Endothelial cell of umbilical vein (primary cell): ENCODE data around the gene ARGLU1. TPM values are rescaled to one million over a fixed set of nuclear protein-coding genes. Genes with fewer than 3 reads are reported as not detected.

ENCODE experiments used
- BruUV-seq: library from RNA; stranded (reverse); fragments of 400-500 nt; replicated peaks from 2 replicates; lab custom pipeline; 2021; lab: Mats Ljungman, UMichigan
- CTCF ChIA-PET: fragments of 300-600, 350-600 bp; sonication (Branson Sonifier 250); formaldehyde crosslinking; loops from one replicate; lab custom pipeline; 2021; ENCODE audit warnings: antibody characterized with exemption, inconsistent platforms; lab: Charles Lee
- POLR2A ChIA-PET: fragments of 300-600, 350-600 bp; sonication (Branson Sonifier 250); formaldehyde crosslinking; loops from one replicate; lab custom pipeline; 2021; ENCODE audit warnings: antibody characterized with exemption, inconsistent platforms; lab: Charles Lee
- DNase-seq: peaks from one replicate; pipeline ENCODE4 v3.0.0-alpha.2; 2011; ENCODE audit warnings: low read depth, low spot score
- FAIRE-seq: peaks from 2 replicates; lab custom pipeline; 2011; peaks lifted over from hg19 to GRCh38; lab: Jason Lieb, UNC
- H2AFZ ChIP-seq: 2 replicates; pipeline ENCODE4 v1.6.0; 2012; ENCODE audit warnings: low read depth, low read length, control low read depth, inconsistent platforms
- H3K27ac ChIP-seq: 2 replicates; pipeline ENCODE4 v1.5.1; 2011; ENCODE audit warnings: low read depth, mild to moderate bottlenecking, control low read depth, low read length, moderate library complexity; ENCODE audit not compliant: insufficient read depth
- H3K27me3 ChIP-seq, 2 experiments: 2 replicates each; pipeline versions ENCODE4 v1.6.0 to v1.6.1; 2011; ENCODE audit warnings: low read length in 2 of 2, mixed read lengths in 1 of 2; ENCODE audit not compliant: control insufficient read depth in 2 of 2, insufficient read depth in 2 of 2
- H3K36me3 ChIP-seq, 2 experiments: 2 replicates in 1 of 2; 3 replicates in 1 of 2; pipeline ENCODE4 v1.5.1; 2011; ENCODE audit warnings: low read length in 2 of 2, mild to moderate bottlenecking in 1 of 2, moderate library complexity in 1 of 2; ENCODE audit not compliant: control insufficient read depth in 2 of 2, insufficient read depth in 2 of 2; ENCODE audit errors: extremely low read depth in 1 of 2
- H3K4me1 ChIP-seq: 3 replicates; pipeline ENCODE4 v1.5.1; 2011; ENCODE audit warnings: mild to moderate bottlenecking, low read length; ENCODE audit not compliant: control insufficient read depth, insufficient read depth; ENCODE audit errors: extremely low read depth
- H3K4me2 ChIP-seq: 2 replicates; pipeline ENCODE4 v1.6.1; 2011; ENCODE audit warnings: low read length, control low read depth, mixed read lengths; ENCODE audit not compliant: insufficient read depth
- H3K4me3 ChIP-seq, 3 experiments: fragments of 200-600 bp in 1 of 3; sonication (generic), shearing (Covaris generic) in 1 of 3; replicated peaks in 1 of 3; 2 replicates each; pipeline ENCODE4 v1.5.1; 2011 to 2016; ENCODE audit warnings: control low read depth in 3 of 3, low read length in 3 of 3, mild to moderate bottlenecking in 2 of 3, inconsistent platforms in 1 of 3, low read depth in 1 of 3, moderate library complexity in 1 of 3; ENCODE audit not compliant: insufficient read depth in 1 of 3
- H3K79me2 ChIP-seq: 2 replicates; pipeline ENCODE4 v1.6.0; 2012; ENCODE audit warnings: low read length, inconsistent platforms; ENCODE audit not compliant: control insufficient read depth, insufficient read depth
- H3K9ac ChIP-seq: replicated peaks from 2 replicates; pipeline ENCODE3; 2011; ENCODE audit warnings: low read length, control low read depth; ENCODE audit not compliant: insufficient read depth; ENCODE audit errors: extremely low read depth
- H3K9me1 ChIP-seq: replicated peaks from 3 replicates; pipeline ENCODE4 v1.6.0; 2011; ENCODE audit warnings: mild to moderate bottlenecking, low read length; ENCODE audit not compliant: control insufficient read depth, insufficient read depth; ENCODE audit errors: extremely low read depth
- H3K9me3 ChIP-seq: replicated peaks from 2 replicates; pipeline ENCODE4 v1.5.1; 2012; ENCODE audit warnings: low read length, inconsistent platforms; ENCODE audit not compliant: control insufficient read depth, insufficient read depth
- H4K20me1 ChIP-seq: replicated peaks from 2 replicates; pipeline ENCODE3; 2011; ENCODE audit warnings: mild to moderate bottlenecking, low read length; ENCODE audit not compliant: control insufficient read depth, insufficient read depth; ENCODE audit errors: extremely low read depth
- CTCF ChIP-seq, 2 donors: IDR thresholded peaks; 1 replicate in 1 of 2; 2 replicates in 1 of 2; pipeline ENCODE4 v1.5.1; 2011; ENCODE audit warnings: low read length in 2 of 2, mild to moderate bottlenecking in 2 of 2, moderate library complexity in 2 of 2, control low read depth in 1 of 2, inconsistent platforms in 1 of 2, low read depth in 1 of 2; ENCODE audit not compliant: insufficient read depth in 1 of 2; ENCODE audit errors: extremely low read depth in 1 of 2
- EZH2 ChIP-seq: IDR thresholded peaks from 2 replicates; pipeline ENCODE4 v1.6.1; 2012; ENCODE audit warnings: borderline replicate concordance, low read depth, mild to moderate bottlenecking, moderate library complexity, low read length, inconsistent platforms; ENCODE audit not compliant: severe bottlenecking
- FOS ChIP-seq: IDR thresholded peaks from 2 replicates; pipeline ENCODE4 v1.6.1; 2011; ENCODE audit warnings: mild to moderate bottlenecking, low read length, moderate library complexity, borderline replicate concordance; ENCODE audit not compliant: insufficient read depth
- GATA2 ChIP-seq: IDR thresholded peaks from 2 replicates; pipeline ENCODE4 v1.7.0; 2011; ENCODE audit warnings: low read depth, mild to moderate bottlenecking, moderate library complexity, mixed read lengths, low read length; ENCODE audit not compliant: insufficient read length, insufficient read depth
- JUN ChIP-seq: IDR thresholded peaks from 2 replicates; pipeline ENCODE4 v1.6.1; 2011; ENCODE audit warnings: borderline replicate concordance, low read depth; ENCODE audit not compliant: insufficient read length, insufficient read depth
- MAX ChIP-seq: IDR thresholded peaks from 2 replicates; pipeline ENCODE4 v1.6.1; 2011; ENCODE audit not compliant: insufficient read depth, insufficient read length
- MYC ChIP-seq: IDR thresholded peaks from one replicate; pipeline ENCODE4 v1.6.1; 2011; ENCODE audit warnings: mild to moderate bottlenecking, low read depth, low read length
- POLR2A ChIP-seq: IDR thresholded peaks from 2 replicates; pipeline ENCODE4 v1.6.1; 2012; ENCODE audit warnings: low read depth, mild to moderate bottlenecking, control low read depth, low read length
- POLR2AphosphoS5 ChIP-seq: IDR thresholded peaks from 2 replicates; pipeline ENCODE4 v1.6.1; 2012; ENCODE audit warnings: low read depth, mild to moderate bottlenecking, control low read depth, low read length, moderate library complexity; ENCODE audit not compliant: insufficient read depth
- dilution Hi-C: fragments of 300-500 bp; cut with MboI; formaldehyde crosslinking; loops from one replicate; pipeline ENCODE4 v1.15.0; 2019; ENCODE audit warnings: low sequenced_read_pairs; ENCODE audit not compliant: extremely low pct_ligation_motif_present
- intact Hi-C: fragments of 100-400 bp; cut with micrococcal nuclease; formaldehyde crosslinking; loops from one replicate; pipeline ENCODE4 v1.10.0; 2022
- polyA plus RNA-seq, 4 experiments: library from polyadenylated mRNA; depleted of rRNA in 3 of 4; stranded (reverse) in 3 of 4; unstranded in 1 of 4; fragments of >200 nt; gene quantifications; 2 replicates each; pipeline versions ENCODE4 v1.2.1 to v1.2.3, GENCODE V29; 2011 to 2012; ENCODE audit warnings: missing spikeins in 1 of 4
- total RNA-seq: library from RNA; stranded (reverse); gene quantifications from 2 replicates; pipeline ENCODE4 v1.2.3, GENCODE V29; 2021

The ARGLU1 gene
- total and polyA plus RNA-seq, 2 donors (not counting 3 experiments of a cell fraction or from before 2014, with no cell fraction given): 44.4 to 111 TPM

GRCh38 chr13:106494936-106495335 lies 73.0 kb downstream of the ARGLU1 start:
- intact Hi-C loops (loop anchor here (10.0 kb wide), 2 partner anchors 380 to 410 kb away; no protein-coding TSS in a partner anchor), dilution Hi-C loops (no loop called here)
- H3K4me2 ChIP-seq: no peak overlapping the region
- H3K4me3 ChIP-seq: no peak overlapping the region
- H3K4me1 ChIP-seq: peaks cover 35% of the 10 kb centered on the region
- no peak overlapping the region for H2AFZ ChIP-seq
- POLR2A ChIA-PET: interaction anchor here (0.6 kb wide), 1 partner anchor 422 kb away, joined by 3 read pairs; no protein-coding TSS in a partner anchor
- FAIRE-seq (no peak), DNase-seq (no peak)
- H4K20me1 ChIP-seq: no peaks in the 10 kb centered on the region
- H3K9ac ChIP-seq: no peak overlapping the region
- CTCF ChIA-PET: no interaction called here
- peaks cover 22 to 27% of the 10 kb centered on the region in 2 experiments for H3K36me3 ChIP-seq
- no peak overlapping the region for H3K27ac ChIP-seq
- H3K27me3 ChIP-seq: no peaks in the 10 kb centered on the region
- TF ChIP-seq MAX: no peak
- no peak for TF ChIP-seq CTCF (IDR thresholded peaks at IDR 0.05; ENCODE audit: extremely low read depth in 1 of 2, insufficient read depth in 1 of 2, low read depth in 1 of 2, low read length in 2 of 2)
- TF ChIP-seq MYC: no peak
- TF ChIP-seq FOS: no peak
- no peak for TF ChIP-seq POLR2A
- TF ChIP-seq EZH2: no peak
- no peak for TF ChIP-seq GATA2
- TF ChIP-seq JUN: no peak
- TF ChIP-seq POLR2AphosphoS5: no peak
- H3K9me1 ChIP-seq: no peaks in the 10 kb centered on the region
- no peaks in the 10 kb centered on the region for H3K9me3 ChIP-seq
- no TSS peak for BruUV-seq
- H3K79me2 ChIP-seq: no peaks in the 10 kb centered on the region
